CD4-positive, alpha-beta T cell (primary cell): Measurements from ENCODE around the gene HEPACAM2. TPM values are rescaled to one million over a fixed set of nuclear protein-coding genes. Genes with fewer than 3 reads are reported as not detected.

Experiments
- ATAC-seq: fragments of 200-7000 bp; cut with Tn5 transposase; one replicate; pipeline ENCODE4 v1.10.0; 2022; ENCODE audit warnings: mild to moderate bottlenecking; ENCODE audit not compliant: poor library complexity
- CTCF ChIA-PET: fragments of 350-600 bp; sonication (Branson Sonifier 250); formaldehyde crosslinking; loops from one replicate; lab custom pipeline; 2021; ENCODE audit warnings: antibody characterized with exemption, inconsistent platforms; lab: Charles Lee
- POLR2A ChIA-PET: fragments of 350-600 bp; sonication (Branson Sonifier 250); formaldehyde crosslinking; loops from one replicate; lab custom pipeline; 2021; ENCODE audit warnings: antibody characterized with exemption, inconsistent platforms; lab: Charles Lee
- DNase-seq, 14 experiments: peaks; one replicate each; pipeline ENCODE4 v3.0.0-alpha.2; 2013 to 2020; ENCODE audit warnings: mixed read lengths in 2 of 14
- H3K27ac ChIP-seq, 2 donors: one replicate each; pipeline versions ENCODE4 v1.5.1 to v1.7.0; 2013; ENCODE audit warnings: low read length in 2 of 2, low read depth in 1 of 2, mild to moderate bottlenecking in 1 of 2
- H3K27me3 ChIP-seq, 2 experiments: 1 replicate in 1 of 2; 2 replicates in 1 of 2; pipeline versions ENCODE4 v1.6.1 to v1.7.0; 2013; ENCODE audit warnings: low read length in 2 of 2, control low read depth in 1 of 2, mild to moderate bottlenecking in 1 of 2, moderate library complexity in 1 of 2; ENCODE audit not compliant: insufficient read depth in 2 of 2, control insufficient read depth in 1 of 2
- H3K36me3 ChIP-seq: one replicate; pipeline ENCODE4 v1.6.1; 2013; ENCODE audit warnings: low read length, control low read depth; ENCODE audit not compliant: insufficient read depth
- H3K4me1 ChIP-seq: one replicate; pipeline ENCODE4 v1.6.1; 2013; ENCODE audit warnings: low read length, control low read depth; ENCODE audit not compliant: insufficient read depth
- H3K4me3 ChIP-seq: one replicate; pipeline ENCODE4 v1.5.1; 2013; ENCODE audit warnings: mild to moderate bottlenecking, low read length, moderate library complexity
- H3K9me3 ChIP-seq, 2 experiments: 1 replicate in 1 of 2; 2 replicates in 1 of 2; pipeline versions ENCODE4 v1.6.1 to v1.7.0; 2013; ENCODE audit warnings: low read length in 2 of 2, mild to moderate bottlenecking in 2 of 2, control low read depth in 1 of 2, moderate library complexity in 1 of 2; ENCODE audit not compliant: control insufficient read depth in 1 of 2, insufficient read depth in 1 of 2
- H3K27ac Mint-ChIP-seq: one replicate; pipeline ENCODE4 v1.8.0; 2020; ENCODE audit warnings: mixed read lengths
- H3K27me3 Mint-ChIP-seq: one replicate; pipeline ENCODE4 v1.8.0; 2021; ENCODE audit warnings: mixed read lengths
- H3K36me3 Mint-ChIP-seq: one replicate; pipeline ENCODE4 v1.8.0; 2021; ENCODE audit warnings: low read depth, mixed read lengths
- H3K4me1 Mint-ChIP-seq: one replicate; pipeline ENCODE4 v1.8.0; 2021; ENCODE audit warnings: low read depth, mixed read lengths
- H3K4me3 Mint-ChIP-seq: one replicate; pipeline ENCODE4 v1.8.0; 2020; ENCODE audit warnings: mild to moderate bottlenecking, mixed read lengths
- H3K9me3 Mint-ChIP-seq: one replicate; pipeline ENCODE4 v1.8.0; 2020; ENCODE audit warnings: mixed read lengths
- CTCF ChIP-seq: fragments of 200-600 bp; IDR thresholded peaks from one replicate; pipeline ENCODE4 v1.8.0; 2022; ENCODE audit warnings: antibody characterized with exemption, mild to moderate bottlenecking
- intact Hi-C, 2 experiments: fragments of 100-400 bp; cut with DNase I in 1 of 2; cut with micrococcal nuclease in 1 of 2; formaldehyde crosslinking; loops; one replicate each; pipeline versions ENCODE4 v1.15.1 to v1.9.0; 2023 to 2025; cut with DNase I, micrococcal nuclease
- total RNA-seq, 174 experiments: library from RNA in 2 of 174; stranded (reverse) in 2 of 174; gene quantifications; one replicate each; pipeline ENCODE4 v1.2.3 and lab custom pipeline; 2021 to 2026

The HEPACAM2 gene
- total RNA-seq, 2 experiments from 2014 or later: not detected

GRCh38 chr7:93238131-93238530, 11.9 kb upstream of the HEPACAM2 start:
- H3K27ac Mint-ChIP-seq: no peak overlapping the region
- H3K9me3 Mint-ChIP-seq: no peaks in the 10 kb centered on the region
- H3K4me3 Mint-ChIP-seq: no peak overlapping the region
- DNase-seq (no peak), ATAC-seq (no peak)
- Histone ChIP-seq H3K4me3 (no peak overlapping the region), H3K36me3 (peaks cover 14% of the 10 kb centered on the region), H3K4me1 (no peaks in the 10 kb centered on the region), H3K27ac (no peak overlapping the region), H3K27me3 (no peaks in the 10 kb centered on the region), H3K9me3 (no peaks in the 10 kb centered on the region)
- POLR2A ChIA-PET: no interaction called here
- no peaks in the 10 kb centered on the region for H3K4me1 Mint-ChIP-seq
- H3K27me3 Mint-ChIP-seq: no peaks in the 10 kb centered on the region
- CTCF ChIA-PET: no interaction called here
- TF ChIP-seq CTCF: no peak
- peaks cover 6% of the 10 kb centered on the region for H3K36me3 Mint-ChIP-seq
- intact Hi-C loops: loop anchor here (10.0 kb wide), 4 partner anchors 403 to 1427 kb away; partner anchors contain the start of genes ANKIB1 (in 1 of the 2), CDK6 (in 1 of the 2) and KRIT1 (in 1 of the 2)

- no peak for ATAC-seq
- H3K36me3 Mint-ChIP-seq: peaks cover 8% of the 10 kb centered on the region
- Histone ChIP-seq H3K27ac (no peak overlapping the region), H3K9me3 (no peaks in the 10 kb centered on the region), H3K27me3 (no peaks in the 10 kb centered on the region), H3K4me1 (peaks cover 6% of the 10 kb centered on the region), H3K4me3 (no peak overlapping the region), H3K36me3 (peaks cover 5% of the 10 kb centered on the region)
- CTCF ChIA-PET: no interaction called here
- H3K4me1 Mint-ChIP-seq: peaks cover 14% of the 10 kb centered on the region
- H3K27ac Mint-ChIP-seq: no peak overlapping the region
- intact Hi-C loops: loop anchor here (10.0 kb wide), 4 partner anchors 401 to 1429 kb away; partner anchors contain the start of genes ANKIB1 (in 1 of the 2), CDK6 (in 1 of the 2) and KRIT1 (in 1 of the 2)
- H3K4me3 Mint-ChIP-seq: no peak overlapping the region
- no peaks in the 10 kb centered on the region for H3K27me3 Mint-ChIP-seq
- DNase-seq: no peak
- TF ChIP-seq CTCF: no peak
- POLR2A ChIA-PET: no interaction called here
- H3K9me3 Mint-ChIP-seq: no peaks in the 10 kb centered on the region
Observed at GRCh38 chr7:93235541-93235940, 9.3 kb upstream of the HEPACAM2 start.

- Histone ChIP-seq H3K4me1 (peaks cover 6% of the 10 kb centered on the region), H3K27ac (peak overlapping the region; percentile 79 to 91), H3K36me3 (no peaks in the 10 kb centered on the region), H3K9me3 (no peaks in the 10 kb centered on the region), H3K4me3 (peak overlapping the region; percentile 67), H3K27me3 (no peaks in the 10 kb centered on the region)
- intact Hi-C loops: loop anchor here (1.0 to 10.0 kb wide), 10 partner anchors 114 to 1432 kb away; partner anchors contain the start of genes ANKIB1 (in 1 of the 2), BET1 (in 1 of the 2), CDK6 (in 1 of the 2) and FAM133B (in 1 of the 2)
- POLR2A ChIA-PET: interaction anchor here (0.6 to 2.6 kb wide), 8 partner anchors 8 to 987 kb away, joined by 3 to 23 read pairs (median 6); partner anchors contain the start of genes ANKIB1, KRIT1, PEX1 and RBM48
- H3K27me3 Mint-ChIP-seq: no peaks in the 10 kb centered on the region
- H3K27ac Mint-ChIP-seq: peak overlapping the region; percentile 95
- H3K4me1 Mint-ChIP-seq: peaks cover 25% of the 10 kb centered on the region
- peaks cover 8% of the 10 kb centered on the region for H3K36me3 Mint-ChIP-seq
- DNase-seq (no peak), ATAC-seq (no peak)
- H3K9me3 Mint-ChIP-seq: no peaks in the 10 kb centered on the region
- H3K4me3 Mint-ChIP-seq: peak overlapping the region; percentile 96
- CTCF ChIA-PET: interaction anchor here (0.7 to 1.4 kb wide), 4 partner anchors 10 to 785 kb away, joined by 3 to 4 read pairs (median 4); partner anchors contain the start of gene GATAD1
- no peak for TF ChIP-seq CTCF
Observed at GRCh38 chr7:93232673-93233018, 6.4 kb upstream of the HEPACAM2 start.
